ENCODE measurements around the gene CNTN1.
A peak's percentile ranks its signal among the peaks of the same experiment; 100 is the strongest.

CNTN1 gene

DNA sequence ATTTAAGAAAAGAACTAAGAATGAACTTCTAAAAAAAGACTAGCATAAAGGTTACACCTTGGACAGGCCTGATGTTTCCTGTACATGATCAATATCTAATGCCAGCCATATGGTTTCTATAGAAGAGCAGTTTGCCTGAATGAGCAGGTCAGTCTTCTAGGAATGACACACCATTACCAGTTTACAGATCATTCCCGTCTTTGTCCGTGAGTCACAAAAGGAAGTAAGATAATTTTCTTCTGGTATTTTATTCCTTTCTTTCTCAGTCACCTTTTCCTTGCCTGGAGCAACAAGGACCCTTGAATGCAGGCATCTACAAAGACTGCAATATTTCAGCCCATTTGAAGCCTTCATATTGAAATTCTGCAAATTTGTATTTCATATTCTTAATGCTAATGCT lies 44.6 kb upstream of the CNTN1 start:
- H3K27ac ChIP-seq = no peak overlapping the region
- TF ChIP-seq, protein P1, sequence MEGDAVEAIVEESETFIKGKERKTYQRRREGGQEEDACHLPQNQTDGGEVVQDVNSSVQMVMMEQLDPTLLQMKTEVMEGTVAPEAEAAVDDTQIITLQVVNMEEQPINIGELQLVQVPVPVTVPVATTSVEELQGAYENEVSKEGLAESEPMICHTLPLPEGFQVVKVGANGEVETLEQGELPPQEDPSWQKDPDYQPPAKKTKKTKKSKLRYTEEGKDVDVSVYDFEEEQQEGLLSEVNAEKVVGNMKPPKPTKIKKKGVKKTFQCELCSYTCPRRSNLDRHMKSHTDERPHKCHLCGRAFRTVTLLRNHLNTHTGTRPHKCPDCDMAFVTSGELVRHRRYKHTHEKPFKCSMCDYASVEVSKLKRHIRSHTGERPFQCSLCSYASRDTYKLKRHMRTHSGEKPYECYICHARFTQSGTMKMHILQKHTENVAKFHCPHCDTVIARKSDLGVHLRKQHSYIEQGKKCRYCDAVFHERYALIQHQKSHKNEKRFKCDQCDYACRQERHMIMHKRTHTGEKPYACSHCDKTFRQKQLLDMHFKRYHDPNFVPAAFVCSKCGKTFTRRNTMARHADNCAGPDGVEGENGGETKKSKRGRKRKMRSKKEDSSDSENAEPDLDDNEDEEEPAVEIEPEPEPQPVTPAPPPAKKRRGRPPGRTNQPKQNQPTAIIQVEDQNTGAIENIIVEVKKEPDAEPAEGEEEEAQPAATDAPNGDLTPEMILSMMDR (conservative IDR thresholded peaks at IDR 0.05) = no peak

DNA sequence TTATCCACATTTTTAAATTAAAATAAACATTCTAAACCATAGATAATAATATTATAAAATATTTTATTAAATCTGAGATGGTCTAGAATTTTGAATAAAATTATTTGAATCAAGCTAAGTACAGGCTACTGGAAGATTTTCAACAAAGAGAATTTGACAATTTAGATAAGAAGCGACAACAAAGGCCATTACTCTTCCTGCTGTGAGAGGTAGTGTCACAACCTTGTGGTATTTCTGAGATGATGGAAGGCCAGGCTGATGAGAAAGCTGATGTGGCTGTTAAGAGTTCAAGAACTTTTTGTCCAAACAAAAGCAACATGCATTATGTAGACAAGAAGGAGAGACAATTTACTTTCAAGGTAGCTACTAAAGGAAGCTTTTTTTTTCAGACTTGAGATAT lies 43.7 kb upstream of the CNTN1 start:
- no peak overlapping the region for H3K27ac ChIP-seq
- TF ChIP-seq, protein P1 (conservative IDR thresholded peaks at IDR 0.05) = no peak

DNA sequence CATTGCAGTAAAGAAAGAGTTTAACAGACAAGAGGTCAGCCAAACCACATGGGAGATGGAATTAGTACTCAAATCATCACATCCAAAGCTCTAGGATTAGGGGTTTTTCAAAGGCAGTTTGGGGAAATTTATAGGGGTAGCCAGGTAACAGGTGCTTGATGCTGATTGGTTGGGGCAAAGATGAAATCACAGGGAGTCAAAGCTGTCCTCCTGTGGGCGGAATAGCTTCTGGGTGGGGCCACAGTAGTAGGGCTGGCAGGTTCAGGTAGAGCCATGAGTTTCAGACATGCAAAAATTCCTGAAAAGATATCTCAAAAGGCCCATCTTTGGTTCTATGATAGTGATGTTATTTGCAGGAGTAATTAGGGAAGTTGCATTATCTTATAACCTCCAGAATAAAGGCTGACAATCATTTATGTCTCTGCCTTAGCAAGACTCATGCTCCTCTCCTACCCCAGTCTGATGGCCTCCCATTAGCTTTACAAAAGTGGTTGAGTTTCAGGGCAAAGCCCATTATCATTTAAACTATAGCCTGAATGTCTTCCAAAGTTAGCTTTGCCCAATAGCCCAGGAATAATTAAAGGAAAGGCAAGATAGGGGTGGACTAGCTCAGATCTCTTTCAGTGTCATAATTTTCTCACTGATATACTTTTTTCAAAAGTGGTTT lies 42.1 kb upstream of the CNTN1 start:
- TF ChIP-seq, protein P1 (conservative IDR thresholded peaks at IDR 0.05) = no peak
- no peak overlapping the region for H3K27ac ChIP-seq

DNA sequence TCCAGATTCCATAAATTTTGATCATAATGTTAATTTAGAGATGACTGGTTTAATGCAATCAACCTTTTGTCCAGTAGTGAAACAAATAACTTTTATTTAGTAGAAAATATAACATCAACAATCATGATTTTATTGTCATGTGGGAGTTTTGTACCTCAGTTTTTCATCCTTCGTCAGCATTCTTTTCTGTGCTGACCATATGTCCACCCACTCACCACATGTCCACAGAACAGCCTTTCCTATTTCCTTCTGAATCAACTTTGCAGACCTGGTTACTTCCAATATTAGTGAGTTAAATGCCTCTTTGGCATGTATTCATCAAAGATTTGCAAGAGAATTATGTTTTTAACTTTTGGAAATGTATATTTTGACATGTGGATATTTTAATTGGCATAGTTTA lies 36.8 kb upstream of the CNTN1 start:
- no peak overlapping the region for H3K27ac ChIP-seq
- TF ChIP-seq, protein P1 (conservative IDR thresholded peaks at IDR 0.05) = no peak

DNA sequence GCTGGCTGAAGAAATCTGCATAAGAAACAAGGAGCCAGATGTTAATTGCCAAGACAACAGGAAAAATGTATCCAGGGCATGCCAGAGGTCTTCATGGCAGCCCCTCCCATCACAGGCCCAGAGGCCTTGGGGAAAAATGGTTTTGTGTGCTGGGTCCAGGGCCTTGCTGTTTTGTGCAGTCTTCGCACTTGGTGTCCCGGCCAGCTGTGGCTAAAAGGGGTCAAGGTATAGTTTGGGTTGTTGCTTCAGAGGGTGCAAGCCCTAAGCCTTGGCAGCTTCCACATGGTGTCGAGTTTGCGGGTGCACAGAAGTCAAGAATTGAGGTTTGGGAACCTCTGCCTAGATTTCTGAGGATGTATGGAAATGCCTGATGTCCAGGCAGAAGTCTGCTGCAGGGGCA lies 29.9 kb upstream of the CNTN1 start:
- no peak overlapping the region for H3K27ac ChIP-seq
- TF ChIP-seq, protein P1 (conservative IDR thresholded peaks at IDR 0.05) = no peak

DNA sequence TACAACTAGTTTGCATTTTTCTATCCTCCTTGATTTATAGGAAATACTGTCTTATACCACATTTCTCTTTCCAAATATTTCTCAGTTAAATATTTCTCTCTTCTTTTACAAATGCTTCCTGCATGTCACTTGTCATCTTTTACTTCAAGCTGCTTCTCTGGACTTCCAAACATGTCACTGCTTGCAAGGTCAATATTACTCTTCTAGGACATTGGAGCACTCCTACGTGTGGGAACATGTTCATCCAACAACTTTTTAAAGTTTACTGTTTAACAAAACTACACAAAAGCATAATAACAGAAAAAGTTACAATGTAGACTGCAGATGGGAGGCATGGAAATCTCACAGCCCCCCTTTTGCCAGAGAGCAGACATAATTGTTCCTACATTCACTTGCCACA lies 28.5 kb upstream of the CNTN1 start:
- no peak overlapping the region for H3K27ac ChIP-seq
- TF ChIP-seq, protein P1 (conservative IDR thresholded peaks at IDR 0.05) = no peak

DNA sequence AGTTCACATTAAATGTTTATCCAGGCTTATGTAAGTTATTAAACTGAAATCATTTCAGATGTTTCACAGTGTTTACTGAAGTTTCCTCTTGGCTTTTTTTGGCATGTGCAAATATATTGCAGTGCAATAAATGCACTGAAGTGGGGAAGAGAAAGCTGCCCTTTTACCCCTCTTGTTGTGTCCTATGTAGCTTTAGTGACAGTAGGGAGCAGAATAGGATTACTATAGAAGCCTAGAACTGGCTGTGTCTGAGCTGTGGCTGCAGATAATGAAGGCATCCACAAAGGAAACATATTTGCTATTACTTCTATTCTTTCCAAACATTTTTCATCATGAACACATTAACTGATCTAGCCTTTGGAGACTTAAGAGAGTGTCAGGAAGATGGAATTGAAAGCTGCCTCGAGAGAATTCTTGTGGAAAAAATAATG lies 24.1 kb upstream of the CNTN1 start:
- H3K27ac ChIP-seq = no peak overlapping the region
- TF ChIP-seq, protein P1 (conservative IDR thresholded peaks at IDR 0.05) = peak; percentile 27; the same call in 1 of the 2 replicates

Measured in VCaP (cell line).